HCT116 (cell line): Measurements from ENCODE around the gene KRTAP10-1. TPM values are rescaled to one million over a fixed set of nuclear protein-coding genes. Genes with fewer than 3 reads are reported as not detected.

ENCODE experiments used
- ATAC-seq: fragments of 200-7000 bp; cut with Tn5 transposase; 2 replicates; pipeline ENCODE4 v1.9.1; 2020; ENCODE audit warnings: mild to moderate bottlenecking, moderate library complexity
- BruUV-seq: library from RNA; stranded (reverse); fragments of 400-500 nt; replicated peaks from 2 replicates; lab custom pipeline; 2021; lab: Mats Ljungman, UMichigan
- CTCF ChIA-PET: fragments of 300-600 bp; sonication (Branson Sonifier 250); formaldehyde crosslinking; loops from one replicate; lab custom pipeline; 2021; ENCODE audit warnings: antibody characterized with exemption; lab: Charles Lee
- POLR2A ChIA-PET: fragments of 300-600, 350-600 bp; sonication (Branson Sonifier 250); formaldehyde crosslinking; loops from one replicate; lab custom pipeline; 2021; ENCODE audit warnings: antibody characterized with exemption; lab: Charles Lee
- RAD21 ChIA-PET, 2 experiments: fragments of 300-600 bp; sonication (Branson Sonifier 250); formaldehyde crosslinking; loops; one replicate each; lab custom pipeline; 2023; ENCODE audit warnings: low total read pairs in 2 of 2; ENCODE audit not compliant: uncharacterized antibody in 2 of 2, unreplicated experiment in 2 of 2, low non-redundant PET in 1 of 2; lab: Charles Lee
- DNase-seq: peaks from one replicate; pipeline ENCODE4 v3.0.0-alpha.2; 2010; ENCODE audit warnings: low read depth, low spot score
- H2AFZ ChIP-seq: fragments of 200-600 bp; shearing (Covaris generic), sonication (generic); 2 replicates; pipeline ENCODE4 v1.6.1; 2017; ENCODE audit warnings: low read depth, mixed run types, mixed read lengths, antibody characterized with exemption, low read length; ENCODE audit not compliant: poor library complexity, severe bottlenecking
- H3K27ac ChIP-seq: 2 replicates; pipeline ENCODE4 v1.5.1; 2012; ENCODE audit warnings: low read depth, low read length
- H3K27me3 ChIP-seq: fragments of 200-600 bp; sonication (generic); 2 replicates; pipeline ENCODE4 v1.6.1; 2016; ENCODE audit warnings: mixed run types, low read length, mixed read lengths; ENCODE audit not compliant: insufficient read depth
- H3K36me3 ChIP-seq, 2 experiments: fragments of 200-500 bp in 1 of 2; fragments of 200-600 bp in 1 of 2; sonication (Bioruptor generic) in 1 of 2; sonication (generic) in 1 of 2; 2 replicates each; pipeline versions ENCODE4 v1.5.1 to v1.6.1; 2014 to 2016; ENCODE audit warnings: low read length in 2 of 2, inconsistent platforms in 1 of 2, mixed read lengths in 1 of 2, mixed run types in 1 of 2; ENCODE audit not compliant: insufficient read depth in 2 of 2, control insufficient read depth in 1 of 2
- H3K4me1 ChIP-seq, 2 experiments: fragments of 200-600 bp in 1 of 2; sonication (generic) in 1 of 2; 2 replicates each; pipeline versions ENCODE4 v1.5.1 to v1.6.1; 2012 to 2017; ENCODE audit warnings: low read length in 2 of 2, inconsistent platforms in 1 of 2, mild to moderate bottlenecking in 1 of 2, mixed read lengths in 1 of 2, mixed run types in 1 of 2, moderate library complexity in 1 of 2; ENCODE audit not compliant: insufficient read depth in 2 of 2, control insufficient read depth in 1 of 2
- H3K4me2 ChIP-seq: fragments of 200-600 bp; sonication (generic); 2 replicates; pipeline ENCODE4 v1.6.1; 2017; ENCODE audit warnings: mixed run types, low read length, mixed read lengths
- H3K4me3 ChIP-seq, 2 experiments: fragments of 200-600 bp in 1 of 2; sonication (generic) in 1 of 2; replicated peaks in 1 of 2; 2 replicates each; pipeline ENCODE4 v1.5.1; 2011 to 2016; ENCODE audit warnings: low read length in 2 of 2, control low read depth in 1 of 2, low read depth in 1 of 2, mild to moderate bottlenecking in 1 of 2, mixed read lengths in 1 of 2, mixed run types in 1 of 2
- H3K79me2 ChIP-seq: fragments of 200-600 bp; sonication (generic); 2 replicates; pipeline ENCODE4 v1.6.1; 2017; ENCODE audit warnings: mild to moderate bottlenecking, mixed run types, low read length, moderate library complexity, mixed read lengths; ENCODE audit not compliant: insufficient read depth
- H3K9ac ChIP-seq: fragments of 200-600 bp; sonication (generic); 2 replicates; pipeline ENCODE4 v1.6.1; 2016; ENCODE audit warnings: low read length, mixed read lengths
- H3K9me2 ChIP-seq: fragments of 200-600 bp; sonication (generic), shearing (Covaris generic); 2 replicates; pipeline ENCODE4 v1.6.1; 2017; ENCODE audit warnings: mixed run types, mild to moderate bottlenecking, moderate library complexity; ENCODE audit not compliant: insufficient read depth
- H3K9me3 ChIP-seq, 2 experiments: fragments of 200-500 bp in 1 of 2; fragments of 200-600 bp in 1 of 2; sonication (Bioruptor generic) in 1 of 2; sonication (generic) in 1 of 2; 2 replicates each; pipeline ENCODE4 v1.6.1; 2014 to 2017; ENCODE audit warnings: low read length in 2 of 2, mixed read lengths in 2 of 2, inconsistent platforms in 1 of 2, low read depth in 1 of 2, mild to moderate bottlenecking in 1 of 2, mixed run types in 1 of 2, moderate library complexity in 1 of 2; ENCODE audit not compliant: control insufficient read depth in 1 of 2, insufficient read depth in 1 of 2
- H4K20me1 ChIP-seq: fragments of 200-600 bp; sonication (generic), shearing (Covaris generic); 2 replicates; pipeline ENCODE4 v1.6.1; 2017; ENCODE audit warnings: mixed run types, mild to moderate bottlenecking, moderate library complexity; ENCODE audit not compliant: insufficient read depth
- ATF3 ChIP-seq: IDR thresholded peaks from 2 replicates; pipeline ENCODE4 v1.6.1; 2012
- CBX3 ChIP-seq: IDR thresholded peaks from 2 replicates; pipeline ENCODE4 v1.6.1; 2012; ENCODE audit warnings: low read depth
- CTCF ChIP-seq, 3 experiments: fragments of 200-600 bp in 1 of 3; sonication (generic) in 1 of 3; IDR thresholded peaks in 2 of 3; conservative IDR thresholded peaks in 1 of 3; 2 replicates each; pipeline ENCODE4 v1.5.1; 2012 to 2017; ENCODE audit warnings: low read depth in 2 of 3, low read length in 2 of 3, antibody characterized with exemption in 1 of 3, borderline replicate concordance in 1 of 3, control low read depth in 1 of 3, mild to moderate bottlenecking in 1 of 3, mixed read lengths in 1 of 3, mixed run types in 1 of 3, moderate library complexity in 1 of 3; ENCODE audit not compliant: insufficient read depth in 1 of 3
- EGR1 ChIP-seq: IDR thresholded peaks from 2 replicates; pipeline ENCODE4 v1.6.1; 2012; ENCODE audit warnings: low read depth
- ELF1 ChIP-seq: IDR thresholded peaks from 2 replicates; pipeline ENCODE4 v1.6.1; 2012; ENCODE audit warnings: low read depth, borderline replicate concordance
- EZH2 ChIP-seq: fragments of 200-600 bp; sonication (generic); IDR thresholded peaks from 2 replicates; pipeline ENCODE4 v1.6.1; 2017; ENCODE audit warnings: antibody characterized with exemption, mixed run types
- FOSL1 ChIP-seq: IDR thresholded peaks from 2 replicates; pipeline ENCODE4 v1.6.1; 2012; ENCODE audit warnings: low read depth
- JUND ChIP-seq: IDR thresholded peaks from 2 replicates; pipeline ENCODE4 v1.6.1; 2012
- POLR2A ChIP-seq: IDR thresholded peaks from 2 replicates; pipeline ENCODE4 v1.7.0; 2011; ENCODE audit warnings: borderline replicate concordance; ENCODE audit not compliant: insufficient read depth, insufficient read length; ENCODE audit errors: extremely low read depth
- REST ChIP-seq: IDR thresholded peaks from 2 replicates; pipeline ENCODE4 v1.6.1; 2012; ENCODE audit warnings: low read depth
- SIN3A ChIP-seq: IDR thresholded peaks from 2 replicates; pipeline ENCODE4 v1.6.1; 2012; ENCODE audit warnings: low read depth
- SP1 ChIP-seq: IDR thresholded peaks from 2 replicates; pipeline ENCODE4 v1.6.1; 2012; ENCODE audit warnings: low read depth
- YY1 ChIP-seq: IDR thresholded peaks from 2 replicates; pipeline ENCODE4 v1.6.1; 2011; ENCODE audit warnings: low read length, low read depth, moderate library complexity, mild to moderate bottlenecking; ENCODE audit not compliant: insufficient replicate concordance; ENCODE audit errors: extremely low read depth
- ZBTB33 ChIP-seq: IDR thresholded peaks from 2 replicates; pipeline ENCODE4 v1.6.1; 2011; ENCODE audit warnings: mild to moderate bottlenecking, low read length, moderate library complexity; ENCODE audit not compliant: insufficient replicate concordance; ENCODE audit errors: extremely low read depth
- ZFX ChIP-seq: fragments of 450-650 bp; IDR thresholded peaks from 2 replicates; pipeline ENCODE4 v1.6.1; 2017
- intact Hi-C: fragments of 100-400 bp; cut with micrococcal nuclease; formaldehyde crosslinking; loops from 2 replicates; pipeline ENCODE4 v1.10.0; 2022
- total RNA-seq: library from RNA; stranded (reverse); gene quantifications from one replicate; pipeline ENCODE4 v1.2.1, GENCODE V29; 2021; ENCODE audit not compliant: unreplicated experiment

KRTAP10-1 gene
- total RNA-seq, 1 experiment from 2014 or later, result not detected

GRCh38 chr21:44496564-44497550, 43.1 kb downstream of the KRTAP10-1 start:
- no TSS peak for BruUV-seq
- H3K27ac ChIP-seq, result no peak overlapping the region
- no peaks in the 10 kb centered on the region for H3K36me3 ChIP-seq
- no peak overlapping the region for H2AFZ ChIP-seq
- ATAC-seq (no peak), DNase-seq (no peak)
- no peak for TF ChIP-seq ZFX
- TF ChIP-seq EGR1, result no peak
- TF ChIP-seq JUND, result no peak
- TF ChIP-seq CTCF (IDR thresholded peaks at IDR 0.05 in 2 of 3, conservative IDR thresholded peaks at IDR 0.05 in 1 of 3; ENCODE audit: borderline replicate concordance in 1 of 3, insufficient read depth in 1 of 3, low read depth in 2 of 3, low read length in 2 of 3), result no peak
- TF ChIP-seq ATF3, result no peak
- TF ChIP-seq ELF1, result no peak
- no peak for TF ChIP-seq ZBTB33
- no peak for TF ChIP-seq SP1
- no peak for TF ChIP-seq CBX3
- no peak for TF ChIP-seq REST
- no peak for TF ChIP-seq EZH2
- TF ChIP-seq FOSL1, result no peak
- no peak for TF ChIP-seq YY1
- no peak for TF ChIP-seq SIN3A
- TF ChIP-seq POLR2A, result no peak
- ChIA-PET POLR2A (no interaction called here), CTCF (no interaction called here), RAD21 (no interaction called here)
- H3K79me2 ChIP-seq, result no peaks in the 10 kb centered on the region
- H3K4me1 ChIP-seq, result no peaks in the 10 kb centered on the region
- H3K9ac ChIP-seq, result no peak overlapping the region
- H3K27me3 ChIP-seq, result peaks cover 19% of the 10 kb centered on the region; the same call in 1 of the 2 replicates
- H4K20me1 ChIP-seq, result no peaks in the 10 kb centered on the region
- no peak overlapping the region for H3K4me3 ChIP-seq
- H3K4me2 ChIP-seq, result no peak overlapping the region
- H3K9me2 ChIP-seq, result no peaks in the 10 kb centered on the region
- intact Hi-C loops, result no loop called here
- H3K9me3 ChIP-seq, result peaks cover 9 to 12% of the 10 kb centered on the region in 2 experiments; a peak in 2 of 4 replicates
